Osteocyte (in vitro differentiated cells): ENCODE measurements around the gene PPM1H. TPM values are rescaled to one million over a fixed set of nuclear protein-coding genes. Genes with fewer than 3 reads are reported as not detected.

ENCODE experiments used
- DNase-seq: peaks from one replicate; pipeline ENCODE4 v3.0.0; 2021; ENCODE audit warnings: mixed read lengths; ENCODE audit not compliant: unreplicated experiment; ENCODE audit errors: extremely low spot score
- H3K27ac Mint-ChIP-seq: one replicate; pipeline ENCODE4 v1.8.0; 2021; ENCODE audit warnings: mild to moderate bottlenecking, mixed read lengths; ENCODE audit not compliant: unreplicated experiment
- H3K27me3 Mint-ChIP-seq: one replicate; pipeline ENCODE4 v1.8.0; 2021; ENCODE audit warnings: mixed read lengths; ENCODE audit not compliant: unreplicated experiment
- H3K36me3 Mint-ChIP-seq: one replicate; pipeline ENCODE4 v1.8.0; 2021; ENCODE audit warnings: mixed read lengths; ENCODE audit not compliant: unreplicated experiment
- H3K4me1 Mint-ChIP-seq: one replicate; pipeline ENCODE4 v1.8.0; 2021; ENCODE audit warnings: mixed read lengths; ENCODE audit not compliant: unreplicated experiment
- H3K4me3 Mint-ChIP-seq: one replicate; pipeline ENCODE4 v1.8.0; 2021; ENCODE audit warnings: mild to moderate bottlenecking, moderate library complexity, mixed read lengths; ENCODE audit not compliant: unreplicated experiment
- H3K9me3 Mint-ChIP-seq: one replicate; pipeline ENCODE4 v1.8.0; 2021; ENCODE audit warnings: mixed read lengths; ENCODE audit not compliant: unreplicated experiment
- total RNA-seq: library from RNA; stranded (reverse); gene quantifications from 2 replicates; pipeline ENCODE4 v1.2.1, GENCODE V29; 2021
- TF ChIP-seq, protein P1 (sequence below): fragments of 200-600 bp; sonication (generic); IDR thresholded peaks from 2 replicates; pipeline ENCODE4 v1.5.0; 2021; ENCODE audit warnings: antibody characterized with exemption, mild to moderate bottlenecking, moderate library complexity

The PPM1H gene
- total RNA-seq, 1 donor from 2014 or later = 60.8 TPM

GRCh38 chr12:62647586-62647985 lies 287.4 kb downstream of the PPM1H start:
- no peak overlapping the region for H3K4me3 Mint-ChIP-seq
- H3K27ac Mint-ChIP-seq = peak overlapping the region; percentile 31
- H3K9me3 Mint-ChIP-seq = no peaks in the 10 kb centered on the region
- no peak for DNase-seq
- H3K27me3 Mint-ChIP-seq = no peaks in the 10 kb centered on the region
- peaks cover 10% of the 10 kb centered on the region for H3K4me1 Mint-ChIP-seq
- TF ChIP-seq, protein P1, sequence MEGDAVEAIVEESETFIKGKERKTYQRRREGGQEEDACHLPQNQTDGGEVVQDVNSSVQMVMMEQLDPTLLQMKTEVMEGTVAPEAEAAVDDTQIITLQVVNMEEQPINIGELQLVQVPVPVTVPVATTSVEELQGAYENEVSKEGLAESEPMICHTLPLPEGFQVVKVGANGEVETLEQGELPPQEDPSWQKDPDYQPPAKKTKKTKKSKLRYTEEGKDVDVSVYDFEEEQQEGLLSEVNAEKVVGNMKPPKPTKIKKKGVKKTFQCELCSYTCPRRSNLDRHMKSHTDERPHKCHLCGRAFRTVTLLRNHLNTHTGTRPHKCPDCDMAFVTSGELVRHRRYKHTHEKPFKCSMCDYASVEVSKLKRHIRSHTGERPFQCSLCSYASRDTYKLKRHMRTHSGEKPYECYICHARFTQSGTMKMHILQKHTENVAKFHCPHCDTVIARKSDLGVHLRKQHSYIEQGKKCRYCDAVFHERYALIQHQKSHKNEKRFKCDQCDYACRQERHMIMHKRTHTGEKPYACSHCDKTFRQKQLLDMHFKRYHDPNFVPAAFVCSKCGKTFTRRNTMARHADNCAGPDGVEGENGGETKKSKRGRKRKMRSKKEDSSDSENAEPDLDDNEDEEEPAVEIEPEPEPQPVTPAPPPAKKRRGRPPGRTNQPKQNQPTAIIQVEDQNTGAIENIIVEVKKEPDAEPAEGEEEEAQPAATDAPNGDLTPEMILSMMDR = no peak
- peaks cover 49% of the 10 kb centered on the region for H3K36me3 Mint-ChIP-seq

- Mint-ChIP-seq H3K4me1 (peaks cover 15% of the 10 kb centered on the region), H3K27ac (no peak overlapping the region), H3K4me3 (no peak overlapping the region), H3K9me3 (no peaks in the 10 kb centered on the region), H3K27me3 (no peaks in the 10 kb centered on the region), H3K36me3 (peaks cover 49% of the 10 kb centered on the region)
- TF ChIP-seq, protein P1 = no peak
- no peak for DNase-seq
These were observed 288.4 kb downstream of the PPM1H start for GRCh38 chr12:62646566-62646965.

- Mint-ChIP-seq H3K27ac (no peak overlapping the region), H3K36me3 (peaks cover 45% of the 10 kb centered on the region), H3K9me3 (no peaks in the 10 kb centered on the region), H3K4me3 (no peak overlapping the region), H3K4me1 (peaks cover 17% of the 10 kb centered on the region), H3K27me3 (no peaks in the 10 kb centered on the region)
- DNase-seq = no peak
- TF ChIP-seq, protein P1 = no peak
These were observed 291.5 kb downstream of the PPM1H start for GRCh38 chr12:62643486-62643885.

- no peak overlapping the region for H3K4me3 Mint-ChIP-seq
- no peaks in the 10 kb centered on the region for H3K9me3 Mint-ChIP-seq
- H3K27ac Mint-ChIP-seq = no peak overlapping the region
- TF ChIP-seq, protein P1 = no peak
- no peak for DNase-seq
- peaks cover 15% of the 10 kb centered on the region for H3K4me1 Mint-ChIP-seq
- H3K36me3 Mint-ChIP-seq = peaks cover 35% of the 10 kb centered on the region
- no peaks in the 10 kb centered on the region for H3K27me3 Mint-ChIP-seq
These were observed 292.5 kb downstream of the PPM1H start for GRCh38 chr12:62642486-62642885.

DNA sequence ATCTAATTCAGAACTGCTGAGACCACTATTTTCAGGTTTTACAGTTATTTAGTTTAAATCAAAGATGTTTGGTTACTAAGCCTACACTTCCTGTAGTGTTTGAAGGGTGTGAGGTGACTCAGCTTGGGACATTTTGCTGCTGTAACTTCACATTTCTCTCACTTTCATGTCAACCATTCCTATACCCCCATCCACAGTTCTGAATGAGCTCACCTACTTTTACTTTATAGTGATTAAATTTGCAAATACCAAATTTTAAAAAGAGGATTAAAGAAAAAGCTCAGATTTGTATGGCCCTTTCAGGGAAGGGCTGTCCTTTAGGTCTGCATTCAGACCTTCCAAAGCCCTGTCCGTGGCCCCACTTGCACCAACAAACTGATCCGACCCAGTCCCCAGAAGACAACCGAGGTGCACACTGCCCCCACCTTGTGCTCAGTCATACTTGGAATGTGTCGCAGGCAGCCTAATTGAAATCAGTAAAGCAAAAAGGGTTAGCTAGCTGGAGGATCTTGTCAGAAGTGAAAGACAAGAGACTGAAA lies 294.0 kb downstream of the PPM1H start:
- Mint-ChIP-seq H3K27ac (peak overlapping the region; percentile 46), H3K27me3 (no peaks in the 10 kb centered on the region), H3K36me3 (peaks cover 21% of the 10 kb centered on the region), H3K9me3 (no peaks in the 10 kb centered on the region), H3K4me3 (no peak overlapping the region), H3K4me1 (peaks cover 14% of the 10 kb centered on the region)
- TF ChIP-seq, protein P1 = no peak
- DNase-seq = no peak
